ENCODE results near the gene RANGAP1. TPM values are rescaled to one million over a fixed set of nuclear protein-coding genes. Genes with fewer than 3 reads are reported as not detected.

The RANGAP1 gene
- total RNA-seq, 2 experiments from 2014 or later = 108 to 119 TPM

DNA sequence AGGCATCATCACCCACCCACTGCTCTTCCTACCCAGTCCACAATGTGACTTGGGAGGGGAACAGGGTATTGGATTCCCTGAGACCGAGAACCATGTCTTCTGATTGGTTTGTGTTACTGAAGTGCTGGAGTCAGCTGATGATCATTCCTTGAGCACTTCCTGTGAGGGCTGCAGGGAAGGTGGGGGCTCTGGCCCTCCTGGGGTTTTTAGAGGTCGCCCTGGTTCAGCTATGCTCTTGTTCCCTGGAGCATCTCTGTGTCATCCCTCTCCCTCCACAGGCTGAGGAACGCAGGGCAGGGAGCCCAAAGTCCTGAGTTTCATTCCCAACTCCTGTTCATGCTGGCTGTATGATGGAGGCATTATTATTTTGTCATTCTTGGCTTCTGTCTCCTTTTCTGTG lies 22.1 kb upstream of the RANGAP1 start:
- no peak overlapping the region for H3K4me3 ChIP-seq (ENCODE audit: low read depth, low read length, poor library complexity, severe bottlenecking)
- intact Hi-C loops (cut with micrococcal nuclease; ENCODE audit: unreplicated experiment) = loop anchor here (10.0 kb wide), 1 partner anchor 77 kb away; the partner anchor contains the start of gene TEF
- ChIA-PET POLR2A (no interaction called here), CTCF (ENCODE audit: unreplicated experiment) (no interaction called here)
- no peaks in the 10 kb centered on the region for H3K9me2 ChIP-seq (ENCODE audit: insufficient read depth, low read length)
- H3K9me3 ChIP-seq (ENCODE audit: low read length) = no peaks in the 10 kb centered on the region
- no TSS peak for BruUV-seq (replicated peaks)
- H4K20me1 ChIP-seq (ENCODE audit: insufficient read depth, low read length) = no peaks in the 10 kb centered on the region; the same call in 1 of the 2 replicates
- H3K79me2 ChIP-seq (ENCODE audit: insufficient read depth, low read depth, low read length) = peaks cover 83% of the 10 kb centered on the region
- no peak overlapping the region for H3K4me2 ChIP-seq (ENCODE audit: low read length)
- no peak for TF ChIP-seq EZH2phosphoT487 (IDR thresholded peaks at IDR 0.05; ENCODE audit: borderline replicate concordance, low read depth, low read length)
- TF ChIP-seq, protein P1, sequence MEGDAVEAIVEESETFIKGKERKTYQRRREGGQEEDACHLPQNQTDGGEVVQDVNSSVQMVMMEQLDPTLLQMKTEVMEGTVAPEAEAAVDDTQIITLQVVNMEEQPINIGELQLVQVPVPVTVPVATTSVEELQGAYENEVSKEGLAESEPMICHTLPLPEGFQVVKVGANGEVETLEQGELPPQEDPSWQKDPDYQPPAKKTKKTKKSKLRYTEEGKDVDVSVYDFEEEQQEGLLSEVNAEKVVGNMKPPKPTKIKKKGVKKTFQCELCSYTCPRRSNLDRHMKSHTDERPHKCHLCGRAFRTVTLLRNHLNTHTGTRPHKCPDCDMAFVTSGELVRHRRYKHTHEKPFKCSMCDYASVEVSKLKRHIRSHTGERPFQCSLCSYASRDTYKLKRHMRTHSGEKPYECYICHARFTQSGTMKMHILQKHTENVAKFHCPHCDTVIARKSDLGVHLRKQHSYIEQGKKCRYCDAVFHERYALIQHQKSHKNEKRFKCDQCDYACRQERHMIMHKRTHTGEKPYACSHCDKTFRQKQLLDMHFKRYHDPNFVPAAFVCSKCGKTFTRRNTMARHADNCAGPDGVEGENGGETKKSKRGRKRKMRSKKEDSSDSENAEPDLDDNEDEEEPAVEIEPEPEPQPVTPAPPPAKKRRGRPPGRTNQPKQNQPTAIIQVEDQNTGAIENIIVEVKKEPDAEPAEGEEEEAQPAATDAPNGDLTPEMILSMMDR (conservative IDR thresholded peaks at IDR 0.05; ENCODE audit: low read length) = no peak
- DNase-seq (ENCODE audit: low spot score) = no peak
- no peak overlapping the region for H2AFZ ChIP-seq (ENCODE audit: low read length)
- H3K36me3 ChIP-seq (ENCODE audit: insufficient read depth, low read length) = peaks cover 47% of the 10 kb centered on the region
- peaks cover 9% of the 10 kb centered on the region for H3K4me1 ChIP-seq (ENCODE audit: insufficient read depth, low read length, poor library complexity, severe bottlenecking)
- no peak overlapping the region for H3K27ac ChIP-seq (ENCODE audit: low read depth, low read length, poor library complexity, severe bottlenecking)

DNA sequence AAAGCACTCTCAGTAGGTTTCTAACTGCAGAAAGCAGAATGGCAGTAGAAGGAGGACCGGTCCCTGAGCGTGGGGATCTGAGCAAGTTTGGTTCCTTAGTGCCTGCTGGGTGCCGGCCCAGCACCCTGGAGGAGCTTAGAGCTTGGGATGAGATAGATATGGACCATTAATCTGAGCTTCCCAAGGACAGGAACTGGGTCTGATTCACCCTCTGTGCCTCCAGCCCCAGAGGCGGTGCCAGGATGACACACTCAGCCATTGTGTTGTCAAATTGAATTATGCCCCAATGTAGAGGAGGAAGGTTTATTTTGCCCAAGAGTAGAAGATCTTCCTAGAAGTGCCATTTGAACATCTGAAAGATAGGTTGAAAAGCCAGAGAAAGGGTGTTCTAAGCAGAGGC lies 19.7 kb upstream of the RANGAP1 start:
- TF ChIP-seq, protein P1 (conservative IDR thresholded peaks at IDR 0.05; ENCODE audit: low read length) = no peak
- TF ChIP-seq EZH2phosphoT487 (IDR thresholded peaks at IDR 0.05; ENCODE audit: borderline replicate concordance, low read depth, low read length) = no peak
- intact Hi-C loops (cut with micrococcal nuclease; ENCODE audit: unreplicated experiment) = loop anchor here (10.0 kb wide), 1 partner anchor 79 kb away; the partner anchor contains the start of gene TEF
- CTCF ChIA-PET (ENCODE audit: unreplicated experiment) = no interaction called here
- BruUV-seq (replicated peaks) = no TSS peak
- no peak for DNase-seq (ENCODE audit: low spot score)
- H3K36me3 ChIP-seq (ENCODE audit: insufficient read depth, low read length) = peaks cover 47% of the 10 kb centered on the region
- H3K4me2 ChIP-seq (ENCODE audit: low read length) = no peak overlapping the region
- POLR2A ChIA-PET = no interaction called here
- no peak overlapping the region for H3K27ac ChIP-seq (ENCODE audit: low read depth, low read length, poor library complexity, severe bottlenecking)
- H2AFZ ChIP-seq (ENCODE audit: low read length) = no peak overlapping the region
- no peaks in the 10 kb centered on the region for H3K9me3 ChIP-seq (ENCODE audit: low read length)
- H3K4me3 ChIP-seq (ENCODE audit: low read depth, low read length, poor library complexity, severe bottlenecking) = no peak overlapping the region
- peaks cover 78% of the 10 kb centered on the region for H3K79me2 ChIP-seq (ENCODE audit: insufficient read depth, low read depth, low read length)
- H3K9me2 ChIP-seq (ENCODE audit: insufficient read depth, low read length) = no peaks in the 10 kb centered on the region
- peaks cover 20% of the 10 kb centered on the region for H3K4me1 ChIP-seq (ENCODE audit: insufficient read depth, low read length, poor library complexity, severe bottlenecking)
- no peaks in the 10 kb centered on the region; the same call in 1 of the 2 replicates for H4K20me1 ChIP-seq (ENCODE audit: insufficient read depth, low read length)

DNA sequence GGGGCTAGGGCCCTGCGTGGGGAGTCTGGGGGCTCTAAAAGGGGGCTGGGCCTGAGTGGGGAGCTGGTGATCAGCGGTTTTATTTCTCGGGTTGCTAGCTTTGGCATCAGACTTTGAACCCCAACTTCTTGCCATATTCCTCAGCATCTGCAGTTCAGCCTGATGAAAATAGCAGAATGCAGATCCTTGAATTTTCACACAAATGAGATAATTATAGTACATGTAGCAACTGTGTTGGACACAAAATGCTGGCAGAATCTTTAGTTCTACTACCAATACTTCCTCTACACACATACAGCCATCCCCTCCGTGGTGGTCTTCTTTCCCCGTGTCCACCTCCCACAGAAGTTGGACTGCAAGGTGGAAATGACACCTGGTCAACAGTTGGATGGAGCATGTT lies 16.8 kb upstream of the RANGAP1 start:
- Histone ChIP-seq H3K4me2 (ENCODE audit: low read length) (peak overlapping the region; percentile 85), H3K27ac (ENCODE audit: low read depth, low read length, poor library complexity, severe bottlenecking) (peak overlapping the region; percentile 64), H2AFZ (ENCODE audit: low read length) (no peak overlapping the region), H4K20me1 (ENCODE audit: insufficient read depth, low read length) (no peaks in the 10 kb centered on the region; the same call in 1 of the 2 replicates), H3K4me3 (ENCODE audit: low read depth, low read length, poor library complexity, severe bottlenecking) (peak overlapping the region; percentile 99), H3K9me2 (ENCODE audit: insufficient read depth, low read length) (no peaks in the 10 kb centered on the region), H3K9me3 (ENCODE audit: low read length) (no peaks in the 10 kb centered on the region), H3K79me2 (ENCODE audit: insufficient read depth, low read depth, low read length) (peaks cover 62% of the 10 kb centered on the region), H3K36me3 (ENCODE audit: insufficient read depth, low read length) (peaks cover 27% of the 10 kb centered on the region), H3K4me1 (ENCODE audit: insufficient read depth, low read length, poor library complexity, severe bottlenecking) (peaks cover 20% of the 10 kb centered on the region)
- TF ChIP-seq, protein P1 (conservative IDR thresholded peaks at IDR 0.05; ENCODE audit: low read length) = no peak
- no peak for TF ChIP-seq EZH2phosphoT487 (IDR thresholded peaks at IDR 0.05; ENCODE audit: borderline replicate concordance, low read depth, low read length)
- intact Hi-C loops (cut with micrococcal nuclease; ENCODE audit: unreplicated experiment) = loop anchor here (1.0 to 10.0 kb wide), 2 partner anchors 82 to 241 kb away; partner anchors contain the start of genes POLR3H and TEF
- BruUV-seq (replicated peaks) = no TSS peak
- ChIA-PET POLR2A (interaction anchor here (0.6 kb wide), 1 partner anchor 493 kb away, joined by 4 read pairs; no protein-coding TSS in a partner anchor), CTCF (ENCODE audit: unreplicated experiment) (no interaction called here)
- DNase-seq (ENCODE audit: low spot score) = no peak

All from OCI-LY7 (cell line).